Stimulated activated naive CD8-positive, alpha-beta T cell treated with anti-CD3 and anti-CD28 coated beads, Interleukin-15, Interleukin-2, amounts not matched to agents 100 U/mL and 50 U/mL, for 24 hours (primary cell): ENCODE measurements around the gene SLCO4A1.

Source experiments
- ATAC-seq: fragments of 150-1000 bp; cut with Tn5 transposase; one replicate; pipeline ENCODE4 v1.10.0; 2021
- DNase-seq: peaks from one replicate; pipeline ENCODE4 v3.0.0; 2021

Gene SLCO4A1

DNA sequence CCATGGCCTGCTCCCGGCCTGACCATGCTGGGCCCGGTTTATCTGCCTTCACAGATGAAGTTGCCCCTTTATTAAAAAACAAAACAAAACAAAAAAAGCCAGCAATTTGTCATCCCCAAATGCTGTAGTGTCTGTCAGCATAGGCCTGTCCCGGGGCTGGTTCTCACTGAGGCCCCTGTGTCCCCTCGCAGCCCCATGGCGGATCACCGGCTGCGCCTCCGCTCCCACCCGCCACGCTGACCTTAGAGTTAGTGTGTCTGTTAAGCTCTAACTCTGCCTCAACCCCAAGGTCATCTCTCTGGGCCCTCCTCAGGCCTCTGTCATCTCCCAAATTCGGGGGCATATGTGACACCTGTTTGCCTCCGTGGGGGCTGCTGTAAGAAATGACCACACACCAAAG, 11.1 kb downstream of the SLCO4A1 start:
- DNase-seq: no peak

DNA sequence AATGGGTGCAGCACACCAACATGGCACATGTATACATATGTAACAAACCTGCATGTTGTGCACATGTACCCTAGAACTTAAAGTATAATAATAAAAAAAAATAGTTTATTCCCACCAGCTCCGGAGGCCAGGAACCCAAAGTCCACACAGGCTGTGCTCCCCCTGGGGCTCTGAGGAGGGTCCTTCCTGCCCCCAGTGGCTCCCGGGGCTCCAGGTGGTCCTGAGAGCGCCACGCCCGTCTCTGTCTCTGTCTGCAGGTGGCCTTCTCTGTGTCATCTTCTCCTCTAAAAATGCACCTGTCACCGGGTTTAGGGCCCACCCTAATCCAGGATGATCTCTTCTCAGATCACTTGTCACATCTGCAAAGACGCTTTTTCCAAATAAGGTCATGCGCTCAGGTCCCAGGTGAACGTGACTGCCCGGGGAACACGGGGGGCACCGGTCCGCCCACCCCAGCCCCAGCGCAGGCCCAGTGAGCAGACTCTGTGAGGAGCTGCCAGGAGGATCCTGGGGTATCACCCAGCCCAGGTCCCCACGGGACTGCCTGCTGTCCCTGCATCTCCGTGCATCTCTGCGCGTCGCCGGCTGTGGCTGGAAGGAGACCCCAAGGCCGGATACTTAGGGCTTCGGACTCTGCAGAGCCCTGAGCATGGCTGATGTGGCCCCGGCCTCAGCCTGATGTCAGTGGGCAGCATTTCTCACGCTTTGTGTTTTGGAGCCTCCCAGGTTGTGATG, 11.8 kb downstream of the SLCO4A1 start:
- DNase-seq (no peak), ATAC-seq (no peak)

More for the DNA sequence above, 11.1 kb downstream of the SLCO4A1 start:
- ATAC-seq: no peak

DNA sequence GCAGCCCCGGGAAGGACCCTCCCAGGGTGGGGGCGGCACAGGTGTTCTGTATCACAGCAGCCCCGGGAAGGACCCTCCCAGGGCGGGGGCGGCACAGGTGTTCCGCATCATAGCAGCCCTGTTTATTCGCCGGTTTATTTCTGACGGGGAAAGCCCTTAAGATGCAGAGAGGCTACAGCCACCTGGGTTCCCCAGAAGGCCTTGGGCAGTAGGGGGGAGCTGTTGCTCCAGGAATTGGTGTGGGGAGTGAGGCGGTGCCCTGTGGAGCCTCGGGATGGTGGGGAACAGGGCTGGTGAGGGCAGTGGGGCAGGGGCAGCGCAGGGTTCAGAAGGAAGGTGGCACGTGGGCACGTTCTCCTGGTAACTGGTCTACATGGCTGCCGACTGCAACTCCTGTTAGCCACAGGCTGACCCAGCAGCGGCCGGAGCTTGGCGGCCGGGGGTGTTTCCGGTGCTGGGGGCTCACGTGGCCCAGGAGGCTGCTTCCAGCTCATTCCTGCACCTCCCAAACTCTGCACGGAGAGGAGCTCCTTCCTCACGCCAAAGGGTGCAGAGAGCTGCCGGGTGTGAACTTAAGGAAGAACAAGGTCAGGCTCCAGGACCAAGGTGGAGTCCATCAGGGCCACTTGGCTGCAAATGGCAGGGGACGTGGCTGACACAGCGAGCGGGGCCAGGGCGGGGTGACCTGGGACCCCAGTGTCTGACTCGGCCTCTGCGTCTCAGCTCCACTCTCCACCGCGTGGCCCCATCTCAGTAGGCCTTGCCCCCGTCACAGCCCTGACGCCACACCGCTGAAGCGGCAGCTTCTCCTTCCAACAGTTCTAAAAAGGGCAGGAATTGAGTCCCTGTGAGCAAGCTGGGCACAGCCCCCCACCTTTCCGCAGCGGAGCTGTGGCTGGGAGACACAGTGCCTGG, 13.2 kb downstream of the SLCO4A1 start:
- DNase-seq (no peak), ATAC-seq (no peak)

DNA sequence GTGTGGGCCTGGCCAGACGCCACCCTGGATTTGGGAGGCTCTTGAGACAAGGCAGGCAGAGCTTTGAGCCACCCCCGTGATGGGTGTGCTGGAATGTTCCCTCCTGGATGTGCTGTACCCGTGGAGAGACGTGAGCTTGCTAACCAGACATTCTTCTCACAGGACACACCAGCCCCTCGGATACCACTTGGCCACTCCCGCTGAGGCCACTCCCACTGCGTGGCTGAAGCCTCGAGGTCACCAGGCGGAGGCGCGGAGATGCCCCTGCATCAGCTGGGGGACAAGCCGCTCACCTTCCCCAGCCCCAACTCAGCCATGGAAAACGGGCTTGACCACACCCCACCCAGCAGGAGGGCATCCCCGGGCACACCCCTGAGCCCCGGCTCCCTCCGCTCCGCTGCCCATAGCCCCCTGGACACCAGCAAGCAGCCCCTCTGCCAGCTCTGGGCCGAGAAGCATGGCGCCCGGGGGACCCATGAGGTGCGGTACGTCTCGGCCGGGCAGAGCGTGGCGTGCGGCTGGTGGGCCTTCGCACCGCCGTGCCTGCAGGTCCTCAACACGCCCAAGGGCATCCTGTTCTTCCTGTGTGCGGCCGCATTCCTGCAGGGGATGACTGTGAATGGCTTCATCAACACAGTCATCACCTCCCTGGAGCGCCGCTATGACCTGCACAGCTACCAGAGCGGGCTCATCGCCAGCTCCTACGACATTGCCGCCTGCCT, 14.1 kb downstream of the SLCO4A1 start:
- DNase-seq (no peak), ATAC-seq (no peak)

DNA sequence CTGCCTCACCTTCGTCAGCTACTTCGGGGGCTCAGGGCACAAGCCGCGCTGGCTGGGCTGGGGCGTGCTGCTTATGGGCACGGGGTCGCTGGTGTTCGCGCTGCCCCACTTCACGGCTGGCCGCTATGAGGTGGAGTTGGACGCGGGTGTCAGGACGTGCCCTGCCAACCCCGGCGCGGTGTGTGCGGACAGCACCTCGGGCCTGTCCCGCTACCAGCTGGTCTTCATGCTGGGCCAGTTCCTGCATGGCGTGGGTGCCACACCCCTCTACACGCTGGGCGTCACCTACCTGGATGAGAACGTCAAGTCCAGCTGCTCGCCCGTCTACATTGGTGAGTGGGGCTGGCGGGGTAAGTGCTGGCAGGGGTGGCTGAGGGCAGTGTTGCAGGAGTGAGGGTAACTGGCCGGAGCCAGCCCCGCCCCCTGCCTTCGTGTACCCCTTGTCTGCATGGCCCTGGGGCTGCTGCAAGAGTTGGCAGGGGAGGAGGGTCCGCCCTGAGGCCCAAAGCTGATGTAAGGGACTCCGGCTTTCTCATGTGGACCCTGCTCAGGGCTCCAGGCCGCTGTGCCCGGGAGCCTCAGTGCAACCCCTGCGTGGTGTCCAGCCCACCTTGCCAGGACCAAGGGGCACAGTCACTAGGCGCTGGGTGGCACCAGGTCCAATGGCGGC, 14.8 kb downstream of the SLCO4A1 start:
- no peak for ATAC-seq
- no peak for DNase-seq

DNA sequence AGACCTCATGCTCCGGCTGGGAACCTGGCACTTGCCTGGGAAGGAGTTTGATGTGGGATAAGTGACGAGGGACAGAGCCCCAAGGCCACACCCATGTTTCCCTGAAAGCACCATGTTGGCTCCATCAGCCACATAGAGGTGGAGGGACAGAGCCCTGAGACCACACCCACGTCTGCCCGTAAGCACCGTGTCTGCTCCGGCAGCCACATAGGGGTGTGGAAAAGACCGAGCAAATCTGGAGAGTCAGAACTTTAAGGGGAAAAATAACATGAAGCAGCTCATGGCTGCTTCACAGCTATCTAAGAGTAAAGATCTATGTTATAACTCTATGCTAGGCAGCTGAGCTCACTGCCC, 15.3 kb downstream of the SLCO4A1 start:
- ATAC-seq (no peak), DNase-seq (no peak)

DNA sequence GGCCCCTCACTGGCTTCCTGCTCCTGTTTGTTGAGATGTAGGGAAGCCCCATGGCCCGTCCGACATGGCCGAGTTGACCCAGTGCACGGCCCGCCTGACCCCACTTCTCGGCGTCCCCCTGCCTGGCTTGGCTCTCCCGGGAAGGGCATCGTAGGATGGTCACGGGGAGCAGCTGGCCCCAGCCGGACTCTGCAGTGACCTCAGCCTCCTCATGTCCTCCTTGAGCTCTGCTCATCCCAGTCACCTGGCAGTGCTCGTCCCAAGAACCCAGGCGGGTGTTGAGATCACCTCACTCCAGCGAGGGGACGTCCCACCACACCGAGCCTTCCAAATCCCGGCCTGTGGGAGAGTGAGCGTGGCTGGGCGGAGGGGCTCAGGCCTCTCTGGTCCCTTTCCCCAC, 15.7 kb downstream of the SLCO4A1 start:
- ATAC-seq: no peak
- DNase-seq: no peak

DNA sequence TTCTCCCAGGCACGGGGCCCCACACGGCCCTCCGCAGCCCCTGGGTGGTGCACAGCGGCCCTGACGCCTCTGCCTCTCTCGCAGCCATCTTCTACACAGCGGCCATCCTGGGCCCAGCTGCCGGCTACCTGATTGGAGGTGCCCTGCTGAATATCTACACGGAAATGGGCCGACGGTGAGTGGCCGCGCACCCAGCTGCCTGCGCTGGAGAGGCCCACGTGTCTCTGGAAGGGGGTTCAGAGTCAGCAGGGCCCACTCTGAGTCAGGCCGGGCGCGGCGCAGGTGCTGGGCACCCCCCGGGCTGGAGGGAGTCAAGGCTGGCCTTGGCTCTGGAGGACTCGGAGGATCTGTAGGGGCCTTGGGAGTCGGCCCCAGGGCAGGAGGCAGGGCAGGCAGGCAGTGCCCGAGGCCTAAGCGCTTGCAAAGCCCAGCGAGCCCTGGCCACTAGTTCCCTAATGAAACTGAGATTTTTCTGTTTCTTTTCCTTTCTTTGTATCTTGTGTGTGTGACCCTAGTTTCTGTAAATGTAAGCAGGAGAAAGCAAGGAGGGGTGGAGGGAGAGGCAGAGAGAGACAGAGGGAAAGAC, 16.4 kb downstream of the SLCO4A1 start:
- no peak for DNase-seq
- ATAC-seq: no peak

DNA sequence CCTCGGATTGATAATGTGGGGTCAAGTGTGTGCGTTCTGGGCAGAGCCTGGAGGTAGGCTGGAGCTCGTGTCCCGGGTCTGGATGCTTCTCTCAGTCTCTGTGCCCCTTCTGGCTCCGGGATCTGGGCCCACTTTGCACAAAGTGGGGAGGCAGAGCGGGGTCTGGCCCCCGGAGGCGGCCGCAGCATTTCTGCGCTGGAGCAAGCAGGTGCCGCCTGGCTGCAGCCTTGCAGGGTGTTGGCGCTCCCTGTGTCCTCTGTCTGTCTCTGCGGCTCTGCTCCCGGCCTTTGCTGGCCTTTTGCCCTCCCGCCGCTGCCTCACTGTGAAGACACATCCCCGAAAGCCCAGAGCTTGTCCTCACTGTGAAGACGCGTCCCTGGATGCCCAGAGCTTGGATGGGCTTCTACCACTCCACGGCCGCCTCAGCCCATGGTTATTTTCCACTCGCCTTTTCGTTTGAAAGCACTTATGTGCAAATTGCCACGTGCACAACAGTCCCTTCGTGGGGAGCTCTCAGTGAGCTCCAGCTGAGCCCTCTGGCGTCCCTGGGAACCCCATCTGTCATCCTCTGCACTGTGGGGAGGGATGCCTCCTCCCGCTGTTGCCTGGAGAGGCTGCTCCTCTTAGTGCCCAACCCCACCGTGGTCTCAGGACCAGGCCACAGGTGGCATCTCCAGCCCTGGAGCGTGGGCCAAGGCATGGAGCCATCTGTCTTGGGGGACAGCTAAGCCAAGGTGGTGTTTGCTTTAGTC, 17.4 kb downstream of the SLCO4A1 start:
- ATAC-seq: no peak
- DNase-seq: no peak

DNA sequence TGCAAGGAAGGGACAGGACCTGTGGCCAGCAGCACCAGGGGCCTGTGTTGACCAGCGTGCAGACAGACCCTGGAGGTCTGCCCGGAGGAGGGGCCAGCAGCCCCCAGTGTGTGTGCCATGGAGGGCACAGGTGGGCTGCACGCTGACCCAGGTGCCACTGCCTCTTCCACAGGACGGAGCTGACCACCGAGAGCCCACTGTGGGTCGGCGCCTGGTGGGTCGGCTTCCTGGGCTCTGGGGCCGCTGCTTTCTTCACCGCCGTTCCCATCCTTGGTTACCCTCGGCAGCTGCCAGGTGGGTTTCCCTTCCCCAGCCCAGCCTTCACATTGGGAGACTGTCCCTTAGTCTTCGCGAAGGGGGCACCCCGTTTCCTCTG, 17.9 kb downstream of the SLCO4A1 start:
- DNase-seq: no peak
- no peak for ATAC-seq

DNA sequence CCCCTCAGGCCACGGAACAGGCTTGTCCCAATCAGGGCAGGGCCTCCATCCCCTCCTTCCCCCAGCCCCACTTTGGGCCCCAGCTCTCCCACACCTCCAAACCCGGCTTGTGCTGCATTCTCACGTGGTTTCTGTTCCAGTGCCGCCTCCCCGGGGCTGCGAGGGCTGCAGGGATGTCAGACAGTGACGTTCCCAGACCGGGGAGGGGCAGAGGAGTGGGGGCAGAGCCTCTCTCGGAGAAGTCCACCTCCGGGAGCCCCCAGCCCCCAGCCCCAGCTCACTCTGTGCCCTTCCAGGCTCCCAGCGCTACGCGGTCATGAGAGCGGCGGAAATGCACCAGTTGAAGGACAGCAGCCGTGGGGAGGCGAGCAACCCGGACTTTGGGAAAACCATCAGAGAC, 18.5 kb downstream of the SLCO4A1 start:
- no peak for DNase-seq
- ATAC-seq: no peak

DNA sequence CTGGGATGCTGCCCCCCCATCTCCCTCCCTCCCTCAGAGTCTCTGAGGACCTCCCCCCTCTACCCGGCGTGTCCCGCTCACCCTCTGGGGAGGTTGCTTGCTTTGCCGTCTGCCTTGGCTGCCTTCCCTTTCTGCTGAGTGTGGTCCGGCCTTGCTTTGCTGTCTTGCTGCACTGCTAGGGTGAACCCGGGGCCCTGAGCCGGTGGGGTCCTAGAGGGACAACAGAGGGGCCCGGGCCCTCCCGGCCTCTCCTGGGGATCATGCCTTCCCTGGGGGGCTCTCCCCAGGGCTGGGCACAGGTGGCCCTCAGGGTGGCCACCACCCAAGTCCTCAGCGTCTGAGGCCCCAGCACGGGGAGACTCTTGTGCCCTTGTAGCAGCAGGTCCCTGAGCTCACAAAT, 19.3 kb downstream of the SLCO4A1 start:
- no peak for ATAC-seq
- DNase-seq: no peak

DNA sequence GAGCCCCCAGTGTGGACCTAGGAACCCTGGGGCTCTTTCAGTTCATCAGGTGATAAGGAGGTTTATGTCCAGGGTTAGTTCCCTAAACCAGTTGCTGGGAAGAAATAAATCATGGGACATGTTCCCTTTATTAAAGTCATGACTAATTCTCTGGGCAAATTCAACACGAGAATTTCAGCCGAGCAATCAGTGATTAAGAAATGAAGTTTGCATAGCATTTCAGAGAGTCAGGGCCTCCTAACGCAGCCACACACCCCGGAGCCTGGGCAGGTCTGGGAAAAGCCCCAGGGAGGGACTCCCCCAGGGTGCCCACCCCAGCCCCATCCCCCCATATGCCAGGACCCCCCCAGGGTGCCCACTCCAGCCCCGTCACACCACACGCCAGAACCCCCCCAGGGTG, 20.1 kb downstream of the SLCO4A1 start:
- ATAC-seq: no peak
- DNase-seq: no peak

DNA sequence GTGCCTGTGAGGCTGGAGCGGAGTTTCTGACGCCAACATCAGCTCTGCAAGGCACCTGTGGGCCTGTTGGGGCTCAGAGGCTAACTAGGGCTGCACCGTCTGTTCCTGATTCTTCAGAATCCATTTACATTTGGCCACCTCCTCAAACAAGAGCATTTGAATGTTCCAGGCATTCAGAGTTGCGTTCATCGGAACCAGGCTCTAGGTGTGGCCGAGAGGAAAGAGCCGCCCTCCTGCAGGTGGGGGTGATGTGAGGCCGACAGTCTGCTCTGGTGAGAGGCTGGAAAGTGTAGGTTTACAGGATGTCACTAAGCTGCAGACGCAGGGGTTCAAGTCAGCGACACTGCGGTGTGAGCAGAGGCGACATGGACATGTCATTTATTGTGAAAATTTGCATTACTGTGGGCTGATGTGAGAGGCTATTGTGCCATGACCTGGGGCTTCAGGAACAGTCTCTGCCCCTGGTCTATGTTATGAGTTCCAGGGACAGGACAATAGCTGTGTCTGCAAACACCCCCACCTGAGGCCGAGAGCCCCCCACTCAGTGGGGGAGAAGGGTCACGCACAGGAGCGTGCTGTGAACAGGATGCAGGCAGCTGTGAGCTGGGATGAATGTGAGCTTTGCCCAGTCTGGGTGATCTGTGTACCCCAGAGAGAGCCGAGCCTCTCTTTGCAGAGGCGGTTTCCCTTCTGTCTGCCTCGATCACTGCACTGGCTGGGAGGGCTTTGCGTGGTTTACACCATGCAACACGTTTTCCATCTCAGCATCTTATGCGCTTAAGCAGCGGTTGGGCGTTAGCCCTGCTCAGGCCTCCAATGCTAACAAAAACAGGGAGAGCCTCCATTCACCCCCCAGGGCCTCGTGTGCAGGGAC, 21.1 kb downstream of the SLCO4A1 start:
- no peak for DNase-seq
- ATAC-seq: no peak

DNA sequence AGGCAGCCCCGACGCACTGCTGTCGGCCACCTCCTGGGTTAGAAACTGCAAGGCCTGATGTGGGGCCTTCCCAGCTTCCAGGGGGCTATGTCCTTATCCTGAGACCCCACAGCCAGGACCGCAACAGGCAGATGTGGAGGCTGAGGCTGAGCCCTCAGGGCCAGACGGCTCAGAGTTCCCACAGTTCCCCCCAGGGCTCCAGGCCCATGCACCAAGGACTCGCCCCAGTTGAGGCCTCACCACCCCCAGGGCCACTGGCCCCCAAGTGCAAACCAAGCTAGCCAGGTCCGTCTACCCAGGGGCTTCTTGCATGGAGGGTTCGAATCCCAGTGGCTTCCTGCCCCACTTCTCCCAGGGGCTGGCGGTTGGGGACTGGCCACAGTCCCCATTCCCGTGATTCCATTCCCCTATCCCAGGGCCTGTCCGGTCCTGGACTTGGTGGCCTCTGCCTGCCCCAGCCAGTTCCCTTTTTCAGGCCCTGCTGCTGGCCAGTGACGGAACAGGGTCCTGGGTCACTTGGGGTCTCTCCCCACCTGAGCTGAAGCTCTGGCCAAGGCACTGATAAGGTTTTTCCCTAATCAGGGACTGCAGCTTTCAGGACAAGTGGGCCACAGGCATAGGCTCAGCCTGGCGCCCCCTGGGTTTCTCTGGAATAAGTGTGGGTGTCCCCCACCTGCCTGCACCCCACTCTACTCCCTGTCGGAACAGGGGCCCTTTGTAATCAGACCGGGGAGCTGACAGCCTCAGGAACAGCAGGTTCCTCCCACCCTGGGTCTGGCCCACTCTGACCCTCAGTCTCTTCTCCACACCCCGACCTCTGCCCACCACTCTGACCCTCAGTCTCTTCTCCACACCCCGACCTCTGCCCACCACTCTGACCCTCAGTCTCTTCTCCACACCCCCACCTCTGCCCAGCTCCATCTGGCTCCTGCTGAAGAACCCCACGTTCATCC, 22.0 kb downstream of the SLCO4A1 start:
- no peak for DNase-seq
- no peak for ATAC-seq

DNA sequence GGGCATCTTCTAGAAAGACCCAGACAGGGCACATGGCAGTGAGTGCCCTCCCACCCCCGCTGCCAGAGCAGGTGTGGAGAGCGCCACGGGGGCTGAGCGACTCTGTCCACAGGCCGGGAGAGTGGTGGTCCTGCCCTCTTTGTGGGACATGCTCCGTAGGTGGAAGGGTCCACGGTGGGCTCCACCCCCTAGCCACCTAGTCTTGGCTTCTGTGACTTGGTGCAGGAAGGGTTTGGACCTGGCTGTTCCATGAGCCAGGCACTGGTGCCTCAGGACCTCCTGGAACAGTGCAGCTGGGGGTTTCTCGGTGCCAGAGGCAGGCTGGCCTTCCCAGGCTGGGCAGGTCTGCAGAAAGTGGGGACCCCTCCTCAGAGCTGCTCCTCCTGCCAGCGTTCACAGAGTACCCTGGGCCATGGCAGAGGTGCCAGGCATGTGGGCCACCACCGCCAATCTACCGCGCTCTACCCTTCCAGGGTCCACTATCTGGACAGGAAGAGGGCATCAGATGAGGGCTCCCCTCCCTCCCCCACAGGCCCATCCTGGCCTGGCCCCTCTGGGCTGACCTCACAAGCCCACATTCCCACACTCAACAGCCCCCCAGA, 23.0 kb downstream of the SLCO4A1 start:
- DNase-seq: no peak
- no peak for ATAC-seq

DNA sequence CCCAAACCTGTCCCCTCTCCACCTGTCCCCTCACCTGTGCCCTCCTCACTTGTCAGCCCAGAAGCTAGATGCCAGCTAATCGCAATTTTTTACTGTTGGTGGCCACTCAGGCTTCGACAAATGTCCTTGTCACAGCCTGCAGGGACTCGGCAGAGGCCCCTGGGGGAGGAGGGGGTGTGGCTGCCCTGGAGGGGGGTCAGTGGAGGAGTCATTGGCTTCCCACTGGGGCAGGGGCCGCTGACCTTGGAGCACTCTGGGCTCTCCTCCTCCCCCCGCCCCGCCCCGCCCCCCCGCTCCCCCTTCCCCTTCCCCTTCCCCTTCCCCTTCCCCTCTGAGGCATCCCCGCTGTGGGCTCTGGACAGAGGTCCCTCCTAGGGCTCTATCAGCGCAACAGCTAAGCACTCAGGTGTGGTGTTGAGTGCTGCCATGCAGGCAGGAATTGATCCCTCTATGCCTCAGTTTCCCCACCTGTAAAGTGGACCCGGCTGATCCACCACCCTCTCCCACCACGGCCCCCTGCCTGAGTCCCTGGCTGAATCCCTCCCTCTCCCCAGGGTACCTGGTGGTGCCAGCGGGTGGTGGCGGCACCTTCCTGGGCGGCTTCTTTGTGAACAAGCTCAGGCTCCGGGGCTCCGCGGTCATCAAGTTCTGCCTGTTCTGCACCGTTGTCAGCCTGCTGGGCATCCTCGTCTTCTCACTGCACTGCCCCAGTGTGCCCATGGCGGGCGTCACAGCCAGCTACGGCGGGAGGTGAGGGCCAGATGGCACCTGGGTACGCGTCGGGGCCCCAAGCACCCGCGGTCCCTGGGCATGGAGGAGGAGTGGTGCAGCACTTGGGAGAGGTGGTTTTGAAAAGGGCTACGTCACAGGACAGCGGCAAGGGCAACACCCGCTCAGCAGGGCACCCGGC, 23.8 kb downstream of the SLCO4A1 start:
- no peak for ATAC-seq
- DNase-seq: no peak
